Measurements from ENCODE around the gene DIAPH2.

GRCh38 chrX:97638621-97639020 is 954.0 kb downstream of the DIAPH2 start:
- TF ChIP-seq, protein P1, sequence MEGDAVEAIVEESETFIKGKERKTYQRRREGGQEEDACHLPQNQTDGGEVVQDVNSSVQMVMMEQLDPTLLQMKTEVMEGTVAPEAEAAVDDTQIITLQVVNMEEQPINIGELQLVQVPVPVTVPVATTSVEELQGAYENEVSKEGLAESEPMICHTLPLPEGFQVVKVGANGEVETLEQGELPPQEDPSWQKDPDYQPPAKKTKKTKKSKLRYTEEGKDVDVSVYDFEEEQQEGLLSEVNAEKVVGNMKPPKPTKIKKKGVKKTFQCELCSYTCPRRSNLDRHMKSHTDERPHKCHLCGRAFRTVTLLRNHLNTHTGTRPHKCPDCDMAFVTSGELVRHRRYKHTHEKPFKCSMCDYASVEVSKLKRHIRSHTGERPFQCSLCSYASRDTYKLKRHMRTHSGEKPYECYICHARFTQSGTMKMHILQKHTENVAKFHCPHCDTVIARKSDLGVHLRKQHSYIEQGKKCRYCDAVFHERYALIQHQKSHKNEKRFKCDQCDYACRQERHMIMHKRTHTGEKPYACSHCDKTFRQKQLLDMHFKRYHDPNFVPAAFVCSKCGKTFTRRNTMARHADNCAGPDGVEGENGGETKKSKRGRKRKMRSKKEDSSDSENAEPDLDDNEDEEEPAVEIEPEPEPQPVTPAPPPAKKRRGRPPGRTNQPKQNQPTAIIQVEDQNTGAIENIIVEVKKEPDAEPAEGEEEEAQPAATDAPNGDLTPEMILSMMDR (IDR thresholded peaks at IDR 0.05), result no peak
- no peak for TF ChIP-seq EZH2 (IDR thresholded peaks at IDR 0.05; ENCODE audit: borderline replicate concordance, insufficient read depth, low read depth, low read length, poor library complexity, severe bottlenecking)

All from B cell (primary cell).